Keratinocyte (primary cell): ENCODE data around the gene AKAP6. TPM values are rescaled to one million over a fixed set of nuclear protein-coding genes. Genes with fewer than 3 reads are reported as not detected.
A peak's percentile ranks its signal among the peaks of the same experiment; 100 is the strongest.

Experiments used
- DNase-seq: peaks from one replicate; pipeline ENCODE4 v3.0.0-alpha.2; 2011; ENCODE audit warnings: low read depth, missing footprints, low spot score
- FAIRE-seq: peaks from 2 replicates; lab custom pipeline; 2011; peaks lifted over from hg19 to GRCh38; lab: Jason Lieb, UNC
- H2AFZ ChIP-seq: 2 replicates; pipeline ENCODE4 v1.6.0; 2012; ENCODE audit warnings: low read length, control low read depth, inconsistent platforms; ENCODE audit not compliant: control insufficient read depth
- H3K27ac ChIP-seq: 2 replicates; pipeline ENCODE4 v1.5.1; 2011; ENCODE audit warnings: low read length; ENCODE audit not compliant: control insufficient read depth, insufficient read depth
- H3K27me3 ChIP-seq: 3 replicates; pipeline ENCODE4 v1.6.0; 2011; ENCODE audit warnings: low read length; ENCODE audit not compliant: control insufficient read depth, insufficient read depth; ENCODE audit errors: extremely low read depth
- H3K36me3 ChIP-seq, 2 experiments: 2 replicates in 1 of 2; 3 replicates in 1 of 2; pipeline ENCODE4 v1.5.1; 2011; ENCODE audit warnings: low read length in 2 of 2, mild to moderate bottlenecking in 1 of 2; ENCODE audit not compliant: control insufficient read depth in 2 of 2, insufficient read depth in 2 of 2; ENCODE audit errors: extremely low read depth in 1 of 2
- H3K4me1 ChIP-seq: 3 replicates; pipeline ENCODE4 v1.5.1; 2011; ENCODE audit warnings: low read length; ENCODE audit not compliant: control insufficient read depth, insufficient read depth; ENCODE audit errors: extremely low read depth
- H3K4me2 ChIP-seq: 3 replicates; pipeline ENCODE4 v1.6.0; 2011; ENCODE audit warnings: low read depth, low read length; ENCODE audit not compliant: control insufficient read depth, insufficient read depth; ENCODE audit errors: extremely low read depth
- H3K4me3 ChIP-seq, 3 experiments: fragments of 200-600 bp in 1 of 3; sonication (generic) in 1 of 3; 2 replicates in 2 of 3; 3 replicates in 1 of 3; pipeline ENCODE4 v1.5.1; 2011 to 2016; ENCODE audit warnings: low read length in 3 of 3, mild to moderate bottlenecking in 3 of 3, control low read depth in 2 of 3, inconsistent platforms in 1 of 3, low read depth in 1 of 3, mixed read lengths in 1 of 3, mixed run types in 1 of 3, moderate library complexity in 1 of 3; ENCODE audit not compliant: control insufficient read depth in 2 of 3, insufficient read depth in 2 of 3; ENCODE audit errors: extremely low read depth in 1 of 3
- H3K79me2 ChIP-seq: 2 replicates; pipeline ENCODE4 v1.6.0; 2012; ENCODE audit warnings: low read length; ENCODE audit not compliant: control insufficient read depth, insufficient read depth
- H3K9ac ChIP-seq: 3 replicates; pipeline ENCODE4 v1.6.0; 2011; ENCODE audit warnings: low read length; ENCODE audit not compliant: control insufficient read depth, insufficient read depth; ENCODE audit errors: extremely low read depth
- H3K9me1 ChIP-seq: 3 replicates; pipeline ENCODE4 v1.6.0; 2011; ENCODE audit warnings: low read length; ENCODE audit not compliant: control insufficient read depth, insufficient read depth; ENCODE audit errors: extremely low read depth
- H3K9me3 ChIP-seq: 2 replicates; pipeline ENCODE4 v1.5.1; 2012; ENCODE audit warnings: low read depth, low read length; ENCODE audit not compliant: control insufficient read depth
- H4K20me1 ChIP-seq: 3 replicates; pipeline ENCODE4 v1.6.0; 2011; ENCODE audit warnings: low read length; ENCODE audit not compliant: control insufficient read depth, insufficient read depth; ENCODE audit errors: extremely low read depth
- EZH2 ChIP-seq: IDR thresholded peaks from one replicate; pipeline ENCODE4 v1.6.1; 2012; ENCODE audit warnings: inconsistent platforms, mild to moderate bottlenecking, low read length, moderate library complexity
- dilution Hi-C: fragments of 300-500 bp; cut with MboI; formaldehyde crosslinking; loops from one replicate; pipeline ENCODE4 v1.7.0; 2020; ENCODE audit warnings: low sequenced_read_pairs; ENCODE audit not compliant: extremely low pct_ligation_motif_present
- polyA plus RNA-seq, 5 experiments: library from polyadenylated mRNA; depleted of rRNA in 3 of 5; stranded (reverse) in 3 of 5; stranded (forward) in 1 of 5; unstranded in 1 of 5; fragments of >200 nt; gene quantifications; 1 replicate in 1 of 5; 2 replicates in 3 of 5; 3 replicates in 1 of 5; pipeline versions ENCODE4 v1.2.1 to v1.2.3, GENCODE V29; 2011 to 2012; ENCODE audit warnings: missing spikeins in 2 of 5, low read depth in 1 of 5, low replicate concordance in 1 of 5
- TF ChIP-seq, protein P1 (sequence below), 3 experiments: IDR thresholded peaks in 1 of 3; conservative IDR thresholded peaks in 1 of 3; optimal IDR thresholded peaks in 1 of 3; 2 replicates in 2 of 3; 3 replicates in 1 of 3; pipeline versions ENCODE3 to v1.5.1; 2011; ENCODE audit warnings: low read length in 3 of 3, mild to moderate bottlenecking in 3 of 3, moderate library complexity in 2 of 3, control low read depth in 1 of 3, inconsistent platforms in 1 of 3; ENCODE audit not compliant: insufficient read depth in 2 of 3; ENCODE audit errors: extremely low read depth in 1 of 3

Gene AKAP6
- polyA plus RNA-seq, 1 donor (not counting 4 experiments of a cell fraction or from before 2014, with no cell fraction given) = 2.0 TPM

DNA sequence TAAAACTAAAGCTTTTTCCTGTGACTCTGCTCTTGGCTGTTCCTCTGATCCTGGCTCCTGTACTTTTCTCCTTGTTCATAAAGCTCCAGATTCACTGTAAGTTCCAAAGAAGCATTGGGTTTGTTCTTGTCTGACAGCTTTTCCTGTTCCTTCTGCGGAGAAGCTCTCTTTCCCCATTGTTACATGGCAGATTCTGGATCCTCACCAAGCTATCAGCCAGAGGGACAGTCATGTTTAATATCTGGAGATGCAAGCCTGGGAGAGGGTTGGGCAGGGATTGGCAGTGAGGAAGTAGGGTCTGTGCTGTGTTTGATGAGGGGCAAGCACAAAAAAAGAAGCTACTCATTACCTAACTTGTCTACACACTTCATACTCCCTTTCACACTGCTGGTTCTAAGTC is 107.9 kb downstream of the AKAP6 start:
- H3K27me3 ChIP-seq = no peaks in the 10 kb centered on the region
- no peaks in the 10 kb centered on the region for H3K36me3 ChIP-seq
- no peak for DNase-seq
- H4K20me1 ChIP-seq = no peaks in the 10 kb centered on the region
- peak overlapping the region; percentile 7 for H2AFZ ChIP-seq
- TF ChIP-seq, protein P1, sequence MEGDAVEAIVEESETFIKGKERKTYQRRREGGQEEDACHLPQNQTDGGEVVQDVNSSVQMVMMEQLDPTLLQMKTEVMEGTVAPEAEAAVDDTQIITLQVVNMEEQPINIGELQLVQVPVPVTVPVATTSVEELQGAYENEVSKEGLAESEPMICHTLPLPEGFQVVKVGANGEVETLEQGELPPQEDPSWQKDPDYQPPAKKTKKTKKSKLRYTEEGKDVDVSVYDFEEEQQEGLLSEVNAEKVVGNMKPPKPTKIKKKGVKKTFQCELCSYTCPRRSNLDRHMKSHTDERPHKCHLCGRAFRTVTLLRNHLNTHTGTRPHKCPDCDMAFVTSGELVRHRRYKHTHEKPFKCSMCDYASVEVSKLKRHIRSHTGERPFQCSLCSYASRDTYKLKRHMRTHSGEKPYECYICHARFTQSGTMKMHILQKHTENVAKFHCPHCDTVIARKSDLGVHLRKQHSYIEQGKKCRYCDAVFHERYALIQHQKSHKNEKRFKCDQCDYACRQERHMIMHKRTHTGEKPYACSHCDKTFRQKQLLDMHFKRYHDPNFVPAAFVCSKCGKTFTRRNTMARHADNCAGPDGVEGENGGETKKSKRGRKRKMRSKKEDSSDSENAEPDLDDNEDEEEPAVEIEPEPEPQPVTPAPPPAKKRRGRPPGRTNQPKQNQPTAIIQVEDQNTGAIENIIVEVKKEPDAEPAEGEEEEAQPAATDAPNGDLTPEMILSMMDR (optimal IDR thresholded peaks at IDR 0.05 in 1 of 3, IDR thresholded peaks at IDR 0.05 in 1 of 3, conservative IDR thresholded peaks at IDR 0.05 in 1 of 3; ENCODE audit: extremely low read depth in 1 of 3, insufficient read depth in 2 of 3, low read length in 3 of 3) = no peak
- TF ChIP-seq EZH2 = no peak
- H3K27ac ChIP-seq = no peak overlapping the region
- no peak overlapping the region for H3K4me2 ChIP-seq
- H3K4me1 ChIP-seq = no peaks in the 10 kb centered on the region
- H3K9me3 ChIP-seq = no peaks in the 10 kb centered on the region
- H3K9me1 ChIP-seq = no peaks in the 10 kb centered on the region
- no peak overlapping the region for H3K9ac ChIP-seq
- no peaks in the 10 kb centered on the region for H3K79me2 ChIP-seq
- H3K4me3 ChIP-seq = no peak overlapping the region
- dilution Hi-C loops = no loop called here
- no peak for FAIRE-seq

DNA sequence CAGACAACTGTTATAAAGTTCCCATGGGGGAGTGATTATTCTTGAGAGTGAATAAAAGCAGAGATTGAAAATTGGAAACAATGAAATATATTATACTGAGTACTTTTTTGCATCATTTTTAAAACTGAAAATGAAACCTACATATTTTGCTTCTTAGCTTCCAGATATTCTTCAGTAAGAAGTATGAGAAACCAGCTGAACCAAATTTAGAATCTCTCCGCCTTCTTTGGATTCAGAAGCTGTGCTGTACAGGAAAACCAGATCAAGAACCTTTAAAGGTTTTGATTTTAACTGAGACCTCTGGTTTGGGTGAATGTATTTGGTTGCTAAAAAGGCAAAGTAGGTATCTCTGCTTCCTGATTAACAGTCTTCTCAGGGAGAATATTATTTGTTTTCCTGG is 109.4 kb downstream of the AKAP6 start:
- no peak for TF ChIP-seq EZH2
- TF ChIP-seq, protein P1 (optimal IDR thresholded peaks at IDR 0.05 in 1 of 3, IDR thresholded peaks at IDR 0.05 in 1 of 3, conservative IDR thresholded peaks at IDR 0.05 in 1 of 3; ENCODE audit: extremely low read depth in 1 of 3, insufficient read depth in 2 of 3, low read length in 3 of 3) = no peak
- Histone ChIP-seq H3K9ac (no peak overlapping the region), H3K27me3 (no peaks in the 10 kb centered on the region), H2AFZ (no peak overlapping the region), H3K9me1 (no peaks in the 10 kb centered on the region), H3K79me2 (no peaks in the 10 kb centered on the region), H3K4me2 (no peak overlapping the region), H3K4me3 (no peak overlapping the region), H3K36me3 (no peaks in the 10 kb centered on the region), H3K4me1 (no peaks in the 10 kb centered on the region), H4K20me1 (no peaks in the 10 kb centered on the region), H3K9me3 (no peaks in the 10 kb centered on the region), H3K27ac (no peak overlapping the region)
- DNase-seq = no peak
- no peak for FAIRE-seq
- dilution Hi-C loops = no loop called here
